Measurements from ENCODE around the gene SPOPL. TPM values are rescaled to one million over a fixed set of nuclear protein-coding genes. Genes with fewer than 3 reads are reported as not detected.

The SPOPL gene
- total RNA-seq, 1 donor from 2014 or later: 9.4 TPM

DNA sequence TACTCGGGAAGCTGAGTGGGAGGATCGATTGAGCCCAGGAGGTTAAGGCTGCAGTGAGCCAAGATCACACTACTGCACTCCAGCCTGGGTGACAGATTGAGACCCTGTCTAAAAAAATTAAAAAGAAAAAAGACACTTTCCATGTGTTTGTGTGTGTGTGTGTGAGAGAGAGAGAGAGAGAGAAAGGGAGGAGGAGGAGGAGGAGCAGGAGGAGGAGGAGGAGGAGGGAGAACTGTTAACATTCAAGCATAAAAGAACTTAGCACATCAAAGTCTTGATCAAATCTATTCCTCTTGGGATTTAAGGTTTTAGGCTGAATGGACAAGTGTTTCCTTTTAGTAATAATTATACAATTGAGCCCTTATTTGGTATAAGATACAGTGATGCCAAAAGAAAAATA is 75.5 kb downstream of the SPOPL start:
- H3K4me1 ChIP-seq (ENCODE audit: control insufficient read depth in 3 of 3, insufficient read depth in 3 of 3, low read length in 3 of 3): no peaks in the 10 kb centered on the region
- H3K9me3 ChIP-seq (ENCODE audit: control insufficient read depth in 3 of 3, low read length in 3 of 3): no peaks in the 10 kb centered on the region
- no peak overlapping the region for H3K9ac ChIP-seq (ENCODE audit: low read depth in 1 of 3, low read length in 3 of 3)
- H3K4me3 ChIP-seq (ENCODE audit: low read length in 3 of 3): no peak overlapping the region
- peaks cover 0 to 10% (median 8%) of the 10 kb centered on the region in 3 donors for H3K36me3 ChIP-seq (ENCODE audit: control insufficient read depth in 3 of 3, insufficient read depth in 3 of 3, low read length in 3 of 3)
- no peak overlapping the region for H3K27ac ChIP-seq (ENCODE audit: low read depth, low read length)
- no peaks in the 10 kb centered on the region for H3K27me3 ChIP-seq (ENCODE audit: control insufficient read depth in 3 of 3, insufficient read depth in 3 of 3, low read length in 3 of 3)

DNA sequence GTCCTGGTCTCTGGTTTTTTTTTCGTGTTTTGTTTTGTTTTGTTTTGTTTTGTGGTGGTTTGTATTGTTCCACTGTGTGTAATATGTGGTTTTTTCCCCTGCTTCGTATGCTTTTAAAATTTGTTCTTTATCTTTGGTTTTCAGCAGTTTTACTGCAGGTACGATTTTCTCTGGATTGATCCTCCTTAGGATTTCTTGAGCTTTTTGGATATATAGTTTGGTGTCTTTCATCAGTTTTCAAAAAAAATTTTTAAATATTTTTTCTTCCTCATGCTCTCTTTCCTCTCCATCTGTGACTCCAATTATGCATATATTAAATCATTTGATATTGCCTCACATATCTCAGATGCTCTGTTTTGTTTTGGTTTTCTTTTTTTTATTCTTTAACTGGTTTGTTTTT is 78.0 kb downstream of the SPOPL start:
- H3K27me3 ChIP-seq (ENCODE audit: control insufficient read depth in 3 of 3, insufficient read depth in 3 of 3, low read length in 3 of 3): no peaks in the 10 kb centered on the region
- H3K36me3 ChIP-seq (ENCODE audit: control insufficient read depth in 3 of 3, insufficient read depth in 3 of 3, low read length in 3 of 3): peaks cover 0 to 4% (median 2%) of the 10 kb centered on the region in 3 donors
- no peak overlapping the region for H3K9ac ChIP-seq (ENCODE audit: low read depth in 1 of 3, low read length in 3 of 3)
- H3K4me3 ChIP-seq (ENCODE audit: low read length in 3 of 3): no peak overlapping the region
- no peak overlapping the region for H3K27ac ChIP-seq (ENCODE audit: low read depth, low read length)
- H3K4me1 ChIP-seq (ENCODE audit: control insufficient read depth in 3 of 3, insufficient read depth in 3 of 3, low read length in 3 of 3): no peaks in the 10 kb centered on the region
- no peaks in the 10 kb centered on the region for H3K9me3 ChIP-seq (ENCODE audit: control insufficient read depth in 3 of 3, low read length in 3 of 3)

DNA sequence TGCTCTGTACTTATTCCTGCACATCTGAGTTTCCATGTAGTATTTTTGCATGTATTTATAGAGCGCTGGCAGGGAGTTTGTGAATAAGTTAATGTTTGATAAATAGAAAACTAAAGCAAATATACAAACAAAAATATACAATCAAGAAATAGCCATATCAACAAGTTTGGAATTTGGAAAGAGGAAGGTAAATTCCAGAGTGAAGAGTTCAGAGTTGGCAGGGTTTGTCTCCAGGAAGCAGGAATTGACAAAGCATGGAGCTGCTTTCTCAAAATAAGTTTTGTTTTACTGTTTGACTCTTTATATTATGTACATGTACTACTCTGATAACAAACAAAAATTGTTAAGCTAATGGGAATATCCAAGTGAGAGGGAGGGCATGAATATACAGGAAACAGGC is 80.3 kb downstream of the SPOPL start:
- H3K4me3 ChIP-seq (ENCODE audit: low read length in 3 of 3): no peak overlapping the region
- H3K27ac ChIP-seq (ENCODE audit: low read depth, low read length): no peak overlapping the region
- H3K36me3 ChIP-seq (ENCODE audit: control insufficient read depth in 3 of 3, insufficient read depth in 3 of 3, low read length in 3 of 3): peaks cover 0 to 3% (median 2%) of the 10 kb centered on the region in 3 donors

DNA sequence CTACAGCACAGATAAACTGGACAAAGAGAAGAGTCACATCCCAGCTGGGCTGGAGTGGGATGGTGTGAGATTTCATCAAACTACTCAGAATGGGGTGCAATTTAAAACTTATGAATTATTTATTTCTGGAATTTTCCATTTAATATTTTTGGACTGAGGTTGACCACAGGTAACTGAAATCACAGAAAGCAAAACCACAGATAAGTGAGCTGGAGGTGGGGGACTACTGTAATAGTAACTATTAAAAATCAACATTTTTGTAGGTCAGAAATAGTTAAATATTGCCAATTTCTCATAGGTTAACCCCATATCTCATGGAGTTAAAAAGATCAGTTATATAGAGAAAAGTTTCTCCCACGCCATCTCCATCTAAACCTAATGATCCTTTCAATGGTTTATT is 88.1 kb downstream of the SPOPL start:
- Histone ChIP-seq H3K27ac (ENCODE audit: low read depth, low read length) (no peak overlapping the region), H3K9me3 (ENCODE audit: control insufficient read depth in 3 of 3, low read length in 3 of 3) (no peaks in the 10 kb centered on the region), H3K4me3 (ENCODE audit: low read length in 3 of 3) (no peak overlapping the region), H3K9ac (ENCODE audit: low read depth in 1 of 3, low read length in 3 of 3) (no peak overlapping the region), H3K4me1 (ENCODE audit: control insufficient read depth in 3 of 3, insufficient read depth in 3 of 3, low read length in 3 of 3) (no peaks in the 10 kb centered on the region), H3K27me3 (ENCODE audit: control insufficient read depth in 3 of 3, insufficient read depth in 3 of 3, low read length in 3 of 3) (no peaks in the 10 kb centered on the region), H3K36me3 (ENCODE audit: control insufficient read depth in 3 of 3, insufficient read depth in 3 of 3, low read length in 3 of 3) (peaks cover 0 to 2% (median 0%) of the 10 kb centered on the region in 3 donors)

More for the DNA sequence above, 80.3 kb downstream of the SPOPL start:
- H3K27me3 ChIP-seq (ENCODE audit: control insufficient read depth in 3 of 3, insufficient read depth in 3 of 3, low read length in 3 of 3): no peaks in the 10 kb centered on the region
- H3K9me3 ChIP-seq (ENCODE audit: control insufficient read depth in 3 of 3, low read length in 3 of 3): no peaks in the 10 kb centered on the region
- H3K4me1 ChIP-seq (ENCODE audit: control insufficient read depth in 3 of 3, insufficient read depth in 3 of 3, low read length in 3 of 3): no peaks in the 10 kb centered on the region
- no peak overlapping the region for H3K9ac ChIP-seq (ENCODE audit: low read depth in 1 of 3, low read length in 3 of 3)

DNA sequence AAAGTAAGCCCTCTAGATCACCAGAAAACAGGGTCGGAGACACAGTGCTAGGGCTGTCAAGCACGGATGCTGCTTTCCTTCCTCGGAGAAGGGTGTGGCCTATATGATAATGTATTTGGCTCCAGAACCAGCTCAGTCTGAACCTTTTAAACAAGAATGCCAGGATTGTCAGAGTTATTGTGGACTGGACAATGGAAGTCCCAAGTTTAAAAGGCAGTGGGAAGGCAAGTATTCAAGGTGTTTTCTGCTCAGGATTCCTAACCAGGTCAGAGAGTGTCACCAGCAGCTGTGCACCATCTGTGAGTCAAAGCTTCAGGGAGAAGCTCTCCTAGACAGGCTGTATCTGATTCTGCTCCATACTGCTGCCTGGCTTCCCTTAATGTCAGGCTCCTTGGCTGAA is 94.8 kb downstream of the SPOPL start:
- H3K27ac ChIP-seq (ENCODE audit: low read depth, low read length): no peak overlapping the region
- H3K36me3 ChIP-seq (ENCODE audit: control insufficient read depth in 3 of 3, insufficient read depth in 3 of 3, low read length in 3 of 3): peaks cover 0 to 3% (median 0%) of the 10 kb centered on the region in 3 donors
- no peaks in the 10 kb centered on the region for H3K27me3 ChIP-seq (ENCODE audit: control insufficient read depth in 3 of 3, insufficient read depth in 3 of 3, low read length in 3 of 3)
- H3K9me3 ChIP-seq (ENCODE audit: control insufficient read depth in 3 of 3, low read length in 3 of 3): no peaks in the 10 kb centered on the region
- H3K4me1 ChIP-seq (ENCODE audit: control insufficient read depth in 3 of 3, insufficient read depth in 3 of 3, low read length in 3 of 3): no peaks in the 10 kb centered on the region
- H3K9ac ChIP-seq (ENCODE audit: low read depth in 1 of 3, low read length in 3 of 3): no peak overlapping the region
- H3K4me3 ChIP-seq (ENCODE audit: low read length in 3 of 3): no peak overlapping the region

- Histone ChIP-seq H3K27me3 (ENCODE audit: control insufficient read depth in 3 of 3, insufficient read depth in 3 of 3, low read length in 3 of 3) (no peaks in the 10 kb centered on the region), H3K27ac (ENCODE audit: low read depth, low read length) (no peak overlapping the region)
Measured at GRCh38 chr2:138600732-138601457, 99.3 kb downstream of the SPOPL start.

GRCh38 chr2:138601458-138602165 is 100.0 kb downstream of the SPOPL start:
- no peaks in the 10 kb centered on the region for H3K27me3 ChIP-seq (ENCODE audit: control insufficient read depth in 3 of 3, insufficient read depth in 3 of 3, low read length in 3 of 3)
- H3K4me1 ChIP-seq (ENCODE audit: control insufficient read depth in 3 of 3, insufficient read depth in 3 of 3, low read length in 3 of 3): no peaks in the 10 kb centered on the region
- no peak overlapping the region for H3K4me3 ChIP-seq (ENCODE audit: low read length in 3 of 3)
- no peaks in the 10 kb centered on the region for H3K36me3 ChIP-seq (ENCODE audit: control insufficient read depth in 3 of 3, insufficient read depth in 3 of 3, low read length in 3 of 3)
- no peaks in the 10 kb centered on the region for H3K9me3 ChIP-seq (ENCODE audit: control insufficient read depth in 3 of 3, low read length in 3 of 3)
- H3K27ac ChIP-seq (ENCODE audit: low read depth, low read length): no peak overlapping the region
- no peak overlapping the region for H3K9ac ChIP-seq (ENCODE audit: low read depth in 1 of 3, low read length in 3 of 3)

More at GRCh38 chr2:138600732-138601457, 99.3 kb downstream of the SPOPL start:
- Histone ChIP-seq H3K9me3 (ENCODE audit: control insufficient read depth in 3 of 3, low read length in 3 of 3) (no peaks in the 10 kb centered on the region), H3K4me3 (ENCODE audit: low read length in 3 of 3) (no peak overlapping the region), H3K4me1 (ENCODE audit: control insufficient read depth in 3 of 3, insufficient read depth in 3 of 3, low read length in 3 of 3) (no peaks in the 10 kb centered on the region), H3K36me3 (ENCODE audit: control insufficient read depth in 3 of 3, insufficient read depth in 3 of 3, low read length in 3 of 3) (no peaks in the 10 kb centered on the region), H3K9ac (ENCODE audit: low read depth in 1 of 3, low read length in 3 of 3) (no peak overlapping the region)

- Histone ChIP-seq H3K27ac (ENCODE audit: low read depth, low read length) (no peak overlapping the region), H3K4me3 (ENCODE audit: low read length in 3 of 3) (no peak overlapping the region), H3K27me3 (ENCODE audit: control insufficient read depth in 3 of 3, insufficient read depth in 3 of 3, low read length in 3 of 3) (no peaks in the 10 kb centered on the region), H3K4me1 (ENCODE audit: control insufficient read depth in 3 of 3, insufficient read depth in 3 of 3, low read length in 3 of 3) (no peaks in the 10 kb centered on the region), H3K9me3 (ENCODE audit: control insufficient read depth in 3 of 3, low read length in 3 of 3) (no peaks in the 10 kb centered on the region), H3K36me3 (ENCODE audit: control insufficient read depth in 3 of 3, insufficient read depth in 3 of 3, low read length in 3 of 3) (no peaks in the 10 kb centered on the region), H3K9ac (ENCODE audit: low read depth in 1 of 3, low read length in 3 of 3) (no peak overlapping the region)
Measured at GRCh38 chr2:138602166-138602460, 100.5 kb downstream of the SPOPL start.

GRCh38 chr2:138607746-138608145 is 106.2 kb downstream of the SPOPL start:
- no peaks in the 10 kb centered on the region for H3K36me3 ChIP-seq (ENCODE audit: control insufficient read depth in 3 of 3, insufficient read depth in 3 of 3, low read length in 3 of 3)
- H3K4me3 ChIP-seq (ENCODE audit: low read length in 3 of 3): no peak overlapping the region
- H3K27ac ChIP-seq (ENCODE audit: low read depth, low read length): no peak overlapping the region
- H3K9ac ChIP-seq (ENCODE audit: low read depth in 1 of 3, low read length in 3 of 3): no peak overlapping the region
- no peaks in the 10 kb centered on the region for H3K4me1 ChIP-seq (ENCODE audit: control insufficient read depth in 3 of 3, insufficient read depth in 3 of 3, low read length in 3 of 3)
- no peaks in the 10 kb centered on the region for H3K27me3 ChIP-seq (ENCODE audit: control insufficient read depth in 3 of 3, insufficient read depth in 3 of 3, low read length in 3 of 3)
- H3K9me3 ChIP-seq (ENCODE audit: control insufficient read depth in 3 of 3, low read length in 3 of 3): no peaks in the 10 kb centered on the region

DNA sequence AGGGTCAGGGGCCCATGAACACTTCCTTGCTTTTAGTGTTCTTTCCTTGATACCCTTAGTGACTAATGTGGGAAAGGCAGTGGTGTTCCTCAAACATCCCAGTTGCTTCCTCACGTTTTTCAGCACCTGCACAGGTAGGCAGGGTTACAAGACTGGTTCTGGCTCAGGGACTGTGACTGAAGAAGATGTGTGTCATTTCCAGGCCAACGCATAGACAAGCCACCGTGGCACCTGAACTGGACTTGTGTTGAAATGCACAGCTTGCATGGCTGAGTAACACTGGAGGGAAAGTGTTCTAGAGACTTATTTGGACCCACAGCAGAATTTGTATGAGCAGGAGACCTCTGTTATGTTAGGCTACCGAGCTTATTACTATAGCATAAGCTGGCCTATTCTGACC is 107.9 kb downstream of the SPOPL start:
- Histone ChIP-seq H3K4me3 (ENCODE audit: low read length in 3 of 3) (no peak overlapping the region), H3K36me3 (ENCODE audit: control insufficient read depth in 3 of 3, insufficient read depth in 3 of 3, low read length in 3 of 3) (no peaks in the 10 kb centered on the region), H3K9ac (ENCODE audit: low read depth in 1 of 3, low read length in 3 of 3) (no peak overlapping the region), H3K27ac (ENCODE audit: low read depth, low read length) (no peak overlapping the region), H3K27me3 (ENCODE audit: control insufficient read depth in 3 of 3, insufficient read depth in 3 of 3, low read length in 3 of 3) (no peaks in the 10 kb centered on the region), H3K9me3 (ENCODE audit: control insufficient read depth in 3 of 3, low read length in 3 of 3) (no peaks in the 10 kb centered on the region), H3K4me1 (ENCODE audit: control insufficient read depth in 3 of 3, insufficient read depth in 3 of 3, low read length in 3 of 3) (no peaks in the 10 kb centered on the region)
